B cell (primary cell): ENCODE measurements around the gene NDUFS3. TPM values are rescaled to one million over a fixed set of nuclear protein-coding genes. Genes with fewer than 3 reads are reported as not detected.

Experiments used
- ATAC-seq: fragments of 200-7000 bp; cut with Tn5 transposase; one replicate; pipeline ENCODE4 v1.10.0; 2021; ENCODE audit warnings: low read depth, mild to moderate bottlenecking, moderate number of reproducible peaks, moderate library complexity
- CTCF ChIA-PET: fragments of 350-600 bp; sonication (Branson Sonifier 250); formaldehyde crosslinking; loops from one replicate; lab custom pipeline; 2021; ENCODE audit warnings: antibody characterized with exemption, inconsistent platforms; lab: Charles Lee
- POLR2A ChIA-PET: fragments of 350-600 bp; sonication (Branson Sonifier 250); formaldehyde crosslinking; loops from one replicate; lab custom pipeline; 2021; ENCODE audit warnings: antibody characterized with exemption; lab: Charles Lee
- DNase-seq: peaks from one replicate; pipeline ENCODE4 v3.0.0; 2013
- H2AFZ ChIP-seq: 2 replicates; pipeline ENCODE4 v1.6.1; 2012; ENCODE audit warnings: mild to moderate bottlenecking, low read depth, low read length; ENCODE audit not compliant: insufficient read depth, poor library complexity, severe bottlenecking
- H3K27ac ChIP-seq, 2 donors: 1 replicate in 1 of 2; 2 replicates in 1 of 2; pipeline ENCODE4 v1.5.1; 2012 to 2013; ENCODE audit warnings: low read length in 2 of 2, mild to moderate bottlenecking in 2 of 2, moderate library complexity in 1 of 2
- H3K27me3 ChIP-seq, 4 experiments: fragments of 200-600 bp in 1 of 4; sonication (generic) in 1 of 4; replicated peaks in 1 of 4; 1 replicate in 2 of 4; 2 replicates in 2 of 4; pipeline versions ENCODE4 v1.6.1 to v1.7.0; 2013 to 2016; ENCODE audit warnings: low read length in 3 of 4, mild to moderate bottlenecking in 2 of 4, mixed read lengths in 1 of 4, moderate library complexity in 1 of 4; ENCODE audit not compliant: insufficient read depth in 4 of 4, control insufficient read depth in 3 of 4; ENCODE audit errors: control extremely low read depth in 1 of 4
- H3K36me3 ChIP-seq, 2 experiments: replicated peaks in 1 of 2; 1 replicate in 1 of 2; 2 replicates in 1 of 2; pipeline versions ENCODE4 v1.6.1 to v1.7.1; 2013; ENCODE audit warnings: low read length in 1 of 2; ENCODE audit not compliant: insufficient read depth in 2 of 2, control insufficient read depth in 1 of 2; ENCODE audit errors: control extremely low read depth in 1 of 2, extremely low read depth in 1 of 2
- H3K4me1 ChIP-seq, 2 donors: fragments of 200-600 bp in 1 of 2; sonication (generic) in 1 of 2; 1 replicate in 1 of 2; 2 replicates in 1 of 2; pipeline versions ENCODE4 v1.5.1 to v1.6.1; 2013 to 2017; ENCODE audit warnings: low read length in 2 of 2; ENCODE audit not compliant: control insufficient read depth in 2 of 2, insufficient read depth in 2 of 2
- H3K4me2 ChIP-seq: replicated peaks from 2 replicates; pipeline ENCODE3; 2012; ENCODE audit warnings: mild to moderate bottlenecking, low read depth, low read length; ENCODE audit not compliant: poor library complexity, severe bottlenecking
- H3K4me3 ChIP-seq, 5 experiments: fragments of 200-600 bp in 1 of 5; sonication (generic) in 1 of 5; 1 replicate in 3 of 5; 2 replicates in 2 of 5; pipeline versions ENCODE4 v1.5.1 to v1.7.0; 2011 to 2016; ENCODE audit warnings: low read length in 4 of 5, mild to moderate bottlenecking in 4 of 5, low read depth in 2 of 5, control low read depth in 1 of 5, moderate library complexity in 1 of 5; ENCODE audit not compliant: insufficient read depth in 1 of 5; ENCODE audit errors: control extremely low read depth in 1 of 5, extremely low read depth in 1 of 5
- H3K79me2 ChIP-seq: fragments of 200-600 bp; sonication (generic); one replicate; pipeline ENCODE4 v1.6.0; 2016; ENCODE audit warnings: low read length; ENCODE audit not compliant: control insufficient read depth, insufficient read depth
- H3K9ac ChIP-seq: fragments of 200-600 bp; sonication (generic); 2 replicates; pipeline ENCODE4 v1.6.1; 2017; ENCODE audit warnings: mild to moderate bottlenecking, low read length, moderate library complexity
- H3K9me3 ChIP-seq, 3 donors: one replicate each; pipeline versions ENCODE4 v1.6.1 to v1.7.1; 2013; ENCODE audit warnings: low read length in 2 of 3; ENCODE audit not compliant: control insufficient read depth in 2 of 3, insufficient read depth in 1 of 3; ENCODE audit errors: control extremely low read depth in 1 of 3
- H4K20me1 ChIP-seq: 2 replicates; pipeline ENCODE4 v1.6.0; 2012; ENCODE audit warnings: mild to moderate bottlenecking, low read length; ENCODE audit not compliant: insufficient read depth, control insufficient read depth, poor library complexity, severe bottlenecking
- H3K27ac Mint-ChIP-seq: one replicate; pipeline ENCODE4 v1.8.0; 2021; ENCODE audit warnings: mixed read lengths
- H3K27me3 Mint-ChIP-seq: one replicate; pipeline ENCODE4 v1.8.0; 2021; ENCODE audit warnings: mixed read lengths
- H3K4me1 Mint-ChIP-seq: one replicate; pipeline ENCODE4 v1.8.0; 2021; ENCODE audit warnings: mixed read lengths
- H3K4me3 Mint-ChIP-seq: one replicate; pipeline ENCODE4 v1.8.0; 2021; ENCODE audit warnings: mixed read lengths
- H3K9me3 Mint-ChIP-seq: one replicate; pipeline ENCODE4 v1.8.0; 2022; ENCODE audit warnings: mixed read lengths; ENCODE audit not compliant: insufficient read depth
- CTCF ChIP-seq: fragments of 200-600 bp; IDR thresholded peaks from one replicate; pipeline ENCODE4 v1.8.0; 2022; ENCODE audit warnings: antibody characterized with exemption, mild to moderate bottlenecking
- EZH2 ChIP-seq: IDR thresholded peaks from 2 replicates; pipeline ENCODE4 v1.6.1; 2012; ENCODE audit warnings: borderline replicate concordance, low read depth, mild to moderate bottlenecking, moderate library complexity, low read length; ENCODE audit not compliant: insufficient read depth, poor library complexity, severe bottlenecking
- WGBS: methylation state at CpG from one replicate; pipeline ENCODE4 v1.1.5; 2013; ENCODE audit warnings: missing lambda C conversion rate; ENCODE audit not compliant: insufficient coverage; 5-methylcytosine and 5-hydroxymethylcytosine counted together
- intact Hi-C: fragments of 100-400 bp; cut with micrococcal nuclease; formaldehyde crosslinking; loops from one replicate; pipeline ENCODE4 v1.10.0; 2022
- polyA minus RNA-seq: library from RNA; depleted of rRNA, polyadenylated mRNA; stranded (reverse); fragments of >200 nt; gene quantifications from 2 replicates; pipeline ENCODE4 v1.2.3, GENCODE V29; 2012
- polyA plus RNA-seq: library from polyadenylated mRNA; depleted of rRNA; stranded (reverse); fragments of >200 nt; gene quantifications from 2 replicates; pipeline ENCODE4 v1.2.3, GENCODE V29; 2012
- total RNA-seq, 2 donors: library from RNA; stranded (reverse); fragments of 120-200 nt in 1 of 2; gene quantifications; 1 replicate in 1 of 2; 2 replicates in 1 of 2; pipeline versions ENCODE4 v1.2.3 to v1.2.4, GENCODE V29; 2013 to 2022

NDUFS3 gene
- 76.2 and 79.5 TPM in 2 replicates for total RNA-seq
- 70.1 TPM for total RNA-seq (2013)
- 78.5 and 80.4 TPM in 2 replicates for polyA plus RNA-seq
- polyA minus RNA-seq = 33.4 and 37.7 TPM in 2 replicates

- CTCF ChIA-PET = interaction anchor here (1.9 to 2.2 kb wide), 2 partner anchors 13 to 22 kb away, joined by 5 to 7 read pairs; partner anchors contain the start of gene PTPMT1
- WGBS = under 1% methylated on average over 64 of the region's 72 CpGs
- peaks cover 57% of the 10 kb centered on the region for H3K79me2 ChIP-seq
Measured at GRCh38 chr11:47578524-47579494, at the start of gene NDUFS3, which contains the start of gene KBTBD4. NDUFS3 (plus strand) TSS chr11:47579074; CDS start chr11:47579092, 18 bp downstream. KBTBD4 (minus strand) TSS chr11:47578970; CDS start chr11:47578951, 19 bp downstream.

More at GRCh38 chr11:47578524-47579494, at the start of gene NDUFS3, which contains the start of gene KBTBD4:
- peak; percentile 95 for ATAC-seq
- peak within 1 kb of the TSS; percentile 78 to 81 for H3K27ac ChIP-seq
- H3K4me3 ChIP-seq = peak within 1 kb of the TSS; percentile 61 to 91 (median 87)
- DNase-seq = peak; percentile 94
- peaks cover 0 to 52% of the 10 kb centered on the region in 2 experiments for H3K36me3 ChIP-seq
- TF ChIP-seq CTCF (no peak), EZH2 (no peak)
- H3K27me3 ChIP-seq = no peaks in the 10 kb centered on the region
- peaks cover 9% of the 10 kb centered on the region for H4K20me1 ChIP-seq
- intact Hi-C loops = loop anchor here (1.0 to 5.0 kb wide), 8 partner anchors 14 to 331 kb away; partner anchors contain the start of genes ACP2, AGBL2, CELF1 and FNBP4
- POLR2A ChIA-PET = interaction anchor here (0.7 to 1.9 kb wide), 5 partner anchors 9 to 184 kb away, joined by 3 to 18 read pairs (median 6); partner anchors contain the start of gene PTPMT1
- peak within 1 kb of the TSS; percentile 98 for H3K27ac Mint-ChIP-seq
- no peaks in the 10 kb centered on the region for H3K27me3 Mint-ChIP-seq
- H3K9me3 Mint-ChIP-seq = no peaks in the 10 kb centered on the region
- H3K4me1 ChIP-seq = peaks cover 25 to 26% of the 10 kb centered on the region in 2 donors
- no peaks in the 10 kb centered on the region for H3K9me3 ChIP-seq
- H3K4me1 Mint-ChIP-seq = peaks cover 32% of the 10 kb centered on the region
- peak within 1 kb of the TSS; percentile 85 for H3K4me2 ChIP-seq
- H2AFZ ChIP-seq = peak within 1 kb of the TSS; percentile 90
- H3K9ac ChIP-seq = peak within 1 kb of the TSS; percentile 81
- peak within 1 kb of the TSS; percentile 96 for H3K4me3 Mint-ChIP-seq
